ENCODE results near the gene PRR12. TPM values are rescaled to one million over a fixed set of nuclear protein-coding genes. Genes with fewer than 3 reads are reported as not detected.

The PRR12 gene
- total and polyA plus RNA-seq, 3 donors from 2014 or later = 15.7 to 33.1 (median 32.8) TPM

DNA sequence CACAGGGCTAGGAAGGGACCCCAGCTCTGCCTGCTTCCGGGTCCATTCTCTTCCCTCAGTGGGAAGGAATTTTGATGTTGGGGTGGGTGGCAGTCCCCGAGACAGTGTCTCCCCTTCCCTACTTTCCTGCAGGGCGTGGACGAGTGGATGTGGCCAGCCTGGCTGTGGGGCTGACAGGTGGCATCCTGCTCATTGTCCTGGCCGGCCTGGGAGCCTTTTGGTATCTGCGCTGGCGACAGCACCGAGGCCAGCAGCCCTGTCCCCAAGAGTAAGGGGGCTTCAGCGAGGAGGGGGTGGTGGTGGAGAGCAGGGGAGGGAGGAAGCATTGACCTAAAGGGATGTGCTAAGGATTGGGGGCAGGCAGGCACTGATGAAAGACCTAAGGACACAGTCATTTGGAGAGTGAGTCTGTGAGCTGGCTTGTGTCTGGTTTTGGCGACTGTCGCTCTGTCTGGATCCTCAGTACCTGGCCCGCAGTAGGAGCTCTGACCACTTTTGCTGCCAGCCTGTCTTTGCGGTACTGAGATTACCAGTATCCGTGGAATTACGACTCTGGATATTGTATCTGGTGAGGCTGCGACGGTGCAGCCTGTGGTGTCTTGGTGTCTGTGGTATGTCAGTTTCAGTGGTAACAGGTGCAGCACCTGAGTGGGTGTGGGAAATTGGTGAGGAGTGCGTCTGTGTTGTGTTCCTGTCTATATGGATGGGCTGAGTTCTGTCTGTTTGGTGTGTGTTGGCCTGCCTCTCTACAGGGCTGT is 2.4 kb upstream of the PRR12 start:
- DNase-seq = no peak
- no peak for TF ChIP-seq POLR2A (IDR thresholded peaks at IDR 0.05)
- TF ChIP-seq, protein P1, sequence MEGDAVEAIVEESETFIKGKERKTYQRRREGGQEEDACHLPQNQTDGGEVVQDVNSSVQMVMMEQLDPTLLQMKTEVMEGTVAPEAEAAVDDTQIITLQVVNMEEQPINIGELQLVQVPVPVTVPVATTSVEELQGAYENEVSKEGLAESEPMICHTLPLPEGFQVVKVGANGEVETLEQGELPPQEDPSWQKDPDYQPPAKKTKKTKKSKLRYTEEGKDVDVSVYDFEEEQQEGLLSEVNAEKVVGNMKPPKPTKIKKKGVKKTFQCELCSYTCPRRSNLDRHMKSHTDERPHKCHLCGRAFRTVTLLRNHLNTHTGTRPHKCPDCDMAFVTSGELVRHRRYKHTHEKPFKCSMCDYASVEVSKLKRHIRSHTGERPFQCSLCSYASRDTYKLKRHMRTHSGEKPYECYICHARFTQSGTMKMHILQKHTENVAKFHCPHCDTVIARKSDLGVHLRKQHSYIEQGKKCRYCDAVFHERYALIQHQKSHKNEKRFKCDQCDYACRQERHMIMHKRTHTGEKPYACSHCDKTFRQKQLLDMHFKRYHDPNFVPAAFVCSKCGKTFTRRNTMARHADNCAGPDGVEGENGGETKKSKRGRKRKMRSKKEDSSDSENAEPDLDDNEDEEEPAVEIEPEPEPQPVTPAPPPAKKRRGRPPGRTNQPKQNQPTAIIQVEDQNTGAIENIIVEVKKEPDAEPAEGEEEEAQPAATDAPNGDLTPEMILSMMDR (IDR thresholded peaks at IDR 0.05) = no peak
- Histone ChIP-seq H3K27ac (no peak overlapping the region), H3K27me3 (no peaks in the 10 kb centered on the region), H3K9me3 (no peaks in the 10 kb centered on the region), H3K4me3 (no peak overlapping the region), H3K36me3 (ENCODE audit: low read depth, missing control alignments) (no peaks in the 10 kb centered on the region), H3K4me1 (peaks cover 13% of the 10 kb centered on the region)
- 74 to 79% methylated on average over 15 to 18 of the region's 18 CpGs for WGBS, 2 donors
- intact Hi-C loops (cut with DNase I; ENCODE audit: low total_unique reads) = no loop called here

- no peaks in the 10 kb centered on the region for H3K36me3 ChIP-seq (ENCODE audit: low read depth, missing control alignments)
- H3K4me1 ChIP-seq = peaks cover 18% of the 10 kb centered on the region
- no peaks in the 10 kb centered on the region for H3K27me3 ChIP-seq
- H3K27ac ChIP-seq = peak overlapping the region in 1 of 2 donors; percentile 91
- 38 to 64% methylated on average over 5 of the region's 5 CpGs for WGBS, 2 donors
- H3K9me3 ChIP-seq = no peaks in the 10 kb centered on the region
- TF ChIP-seq, protein P1 (IDR thresholded peaks at IDR 0.05) = no peak
- H3K4me3 ChIP-seq = no peak overlapping the region
- intact Hi-C loops (cut with DNase I; ENCODE audit: low total_unique reads) = no loop called here
- no peak for DNase-seq
These were observed 1.5 kb upstream of the PRR12 start for GRCh38 chr19:49589502-49589905.

- 1% methylated on average over 34 to 58 of the region's 58 CpGs for WGBS, 2 donors
- H3K4me1 ChIP-seq = peaks cover 18% of the 10 kb centered on the region
- peak; percentile 98 for DNase-seq
- no peaks in the 10 kb centered on the region for H3K9me3 ChIP-seq
- H3K27ac ChIP-seq = peak overlapping the region; percentile 20 to 91
- H3K36me3 ChIP-seq (ENCODE audit: low read depth, missing control alignments) = no peaks in the 10 kb centered on the region
- H3K27me3 ChIP-seq = no peaks in the 10 kb centered on the region
- intact Hi-C loops (cut with DNase I; ENCODE audit: low total_unique reads) = no loop called here
- peak overlapping the region; percentile 76 to 90 for H3K4me3 ChIP-seq
- TF ChIP-seq, protein P1 (IDR thresholded peaks at IDR 0.05) = no peak
- no peak for TF ChIP-seq POLR2A (IDR thresholded peaks at IDR 0.05)
These were observed 661 bp upstream of the PRR12 start for GRCh38 chr19:49590071-49590970.

- 0 to 1% methylated on average over 28 to 51 of the region's 51 CpGs for WGBS, 2 donors
- TF ChIP-seq, protein P1 (IDR thresholded peaks at IDR 0.05) = no peak
- no peak for TF ChIP-seq POLR2A (IDR thresholded peaks at IDR 0.05)
- no peak for DNase-seq
- Histone ChIP-seq H3K4me3 (peak overlapping the region; percentile 76 to 90), H3K36me3 (ENCODE audit: low read depth, missing control alignments) (no peaks in the 10 kb centered on the region), H3K9me3 (no peaks in the 10 kb centered on the region), H3K27me3 (no peaks in the 10 kb centered on the region), H3K4me1 (peaks cover 18% of the 10 kb centered on the region), H3K27ac (peak overlapping the region; percentile 20 to 91)
- intact Hi-C loops (cut with DNase I; ENCODE audit: low total_unique reads) = no loop called here
These were observed 926 bp downstream of the PRR12 start for GRCh38 chr19:49591731-49592485.
